CD4-positive, alpha-beta T cell (primary cell): Measurements from ENCODE around the gene FOXD4L1. TPM values are rescaled to one million over a fixed set of nuclear protein-coding genes. Genes with fewer than 3 reads are reported as not detected.
"Not testable (repeated sequence)": the region's sequence is repeated elsewhere in the genome, so short reads cannot be mapped to it uniquely, and the experiment has no call there.

Source experiments
- ATAC-seq: fragments of 200-7000 bp; cut with Tn5 transposase; one replicate; pipeline ENCODE4 v1.10.0; 2022; ENCODE audit warnings: mild to moderate bottlenecking; ENCODE audit not compliant: poor library complexity
- CTCF ChIA-PET: fragments of 350-600 bp; sonication (Branson Sonifier 250); formaldehyde crosslinking; loops from one replicate; lab custom pipeline; 2021; ENCODE audit warnings: antibody characterized with exemption, inconsistent platforms; lab: Charles Lee
- POLR2A ChIA-PET: fragments of 350-600 bp; sonication (Branson Sonifier 250); formaldehyde crosslinking; loops from one replicate; lab custom pipeline; 2021; ENCODE audit warnings: antibody characterized with exemption, inconsistent platforms; lab: Charles Lee
- DNase-seq, 14 experiments: peaks; one replicate each; pipeline ENCODE4 v3.0.0-alpha.2; 2013 to 2020; ENCODE audit warnings: mixed read lengths in 2 of 14
- H3K27ac ChIP-seq, 2 donors: one replicate each; pipeline versions ENCODE4 v1.5.1 to v1.7.0; 2013; ENCODE audit warnings: low read length in 2 of 2, low read depth in 1 of 2, mild to moderate bottlenecking in 1 of 2
- H3K27me3 ChIP-seq, 2 experiments: 1 replicate in 1 of 2; 2 replicates in 1 of 2; pipeline versions ENCODE4 v1.6.1 to v1.7.0; 2013; ENCODE audit warnings: low read length in 2 of 2, control low read depth in 1 of 2, mild to moderate bottlenecking in 1 of 2, moderate library complexity in 1 of 2; ENCODE audit not compliant: insufficient read depth in 2 of 2, control insufficient read depth in 1 of 2
- H3K36me3 ChIP-seq: one replicate; pipeline ENCODE4 v1.6.1; 2013; ENCODE audit warnings: low read length, control low read depth; ENCODE audit not compliant: insufficient read depth
- H3K4me1 ChIP-seq: one replicate; pipeline ENCODE4 v1.6.1; 2013; ENCODE audit warnings: low read length, control low read depth; ENCODE audit not compliant: insufficient read depth
- H3K4me3 ChIP-seq: one replicate; pipeline ENCODE4 v1.5.1; 2013; ENCODE audit warnings: mild to moderate bottlenecking, low read length, moderate library complexity
- H3K9me3 ChIP-seq, 2 experiments: 1 replicate in 1 of 2; 2 replicates in 1 of 2; pipeline versions ENCODE4 v1.6.1 to v1.7.0; 2013; ENCODE audit warnings: low read length in 2 of 2, mild to moderate bottlenecking in 2 of 2, control low read depth in 1 of 2, moderate library complexity in 1 of 2; ENCODE audit not compliant: control insufficient read depth in 1 of 2, insufficient read depth in 1 of 2
- H3K27ac Mint-ChIP-seq: one replicate; pipeline ENCODE4 v1.8.0; 2020; ENCODE audit warnings: mixed read lengths
- H3K27me3 Mint-ChIP-seq: one replicate; pipeline ENCODE4 v1.8.0; 2021; ENCODE audit warnings: mixed read lengths
- H3K36me3 Mint-ChIP-seq: one replicate; pipeline ENCODE4 v1.8.0; 2021; ENCODE audit warnings: low read depth, mixed read lengths
- H3K4me1 Mint-ChIP-seq: one replicate; pipeline ENCODE4 v1.8.0; 2021; ENCODE audit warnings: low read depth, mixed read lengths
- H3K4me3 Mint-ChIP-seq: one replicate; pipeline ENCODE4 v1.8.0; 2020; ENCODE audit warnings: mild to moderate bottlenecking, mixed read lengths
- H3K9me3 Mint-ChIP-seq: one replicate; pipeline ENCODE4 v1.8.0; 2020; ENCODE audit warnings: mixed read lengths
- intact Hi-C, 2 experiments: fragments of 100-400 bp; cut with DNase I in 1 of 2; cut with micrococcal nuclease in 1 of 2; formaldehyde crosslinking; loops; one replicate each; pipeline versions ENCODE4 v1.15.1 to v1.9.0; 2023 to 2025; cut with DNase I, micrococcal nuclease
- total RNA-seq, 174 experiments: library from RNA in 2 of 174; stranded (reverse) in 2 of 174; gene quantifications; one replicate each; pipeline ENCODE4 v1.2.3 and lab custom pipeline; 2021 to 2026

The FOXD4L1 gene
- total RNA-seq, 2 experiments from 2014 or later, result not detected

DNA sequence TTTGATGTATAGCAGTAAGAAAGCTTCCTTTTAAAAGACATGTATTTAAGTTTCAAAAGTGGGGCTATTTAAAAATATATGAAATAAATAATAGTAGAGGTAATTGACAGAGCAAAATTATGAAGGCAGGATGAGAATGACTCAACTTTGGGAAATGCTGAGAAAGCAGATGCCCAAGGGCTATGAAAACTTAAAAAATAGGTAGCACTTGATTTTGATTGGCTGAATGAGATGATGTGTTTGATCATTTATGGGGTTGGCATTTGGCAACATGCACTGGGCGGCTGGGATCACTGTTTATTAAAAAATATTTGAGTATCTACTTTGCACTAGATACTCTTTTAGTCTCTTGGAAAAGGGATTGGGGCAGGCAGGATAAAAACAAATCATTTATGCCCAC, 26.5 kb downstream of the FOXD4L1 start:
- H3K9me3 ChIP-seq, H3K36me3 Mint-ChIP-seq, intact Hi-C loops, H3K27me3 ChIP-seq, H3K36me3 ChIP-seq, H3K27ac ChIP-seq, H3K4me3 ChIP-seq, H3K4me1 Mint-ChIP-seq, H3K4me1 ChIP-seq, CTCF ChIA-PET, H3K4me3 Mint-ChIP-seq, POLR2A ChIA-PET, DNase-seq, H3K27ac Mint-ChIP-seq, ATAC-seq, H3K9me3 Mint-ChIP-seq, H3K27me3 Mint-ChIP-seq: not testable (repeated sequence)

DNA sequence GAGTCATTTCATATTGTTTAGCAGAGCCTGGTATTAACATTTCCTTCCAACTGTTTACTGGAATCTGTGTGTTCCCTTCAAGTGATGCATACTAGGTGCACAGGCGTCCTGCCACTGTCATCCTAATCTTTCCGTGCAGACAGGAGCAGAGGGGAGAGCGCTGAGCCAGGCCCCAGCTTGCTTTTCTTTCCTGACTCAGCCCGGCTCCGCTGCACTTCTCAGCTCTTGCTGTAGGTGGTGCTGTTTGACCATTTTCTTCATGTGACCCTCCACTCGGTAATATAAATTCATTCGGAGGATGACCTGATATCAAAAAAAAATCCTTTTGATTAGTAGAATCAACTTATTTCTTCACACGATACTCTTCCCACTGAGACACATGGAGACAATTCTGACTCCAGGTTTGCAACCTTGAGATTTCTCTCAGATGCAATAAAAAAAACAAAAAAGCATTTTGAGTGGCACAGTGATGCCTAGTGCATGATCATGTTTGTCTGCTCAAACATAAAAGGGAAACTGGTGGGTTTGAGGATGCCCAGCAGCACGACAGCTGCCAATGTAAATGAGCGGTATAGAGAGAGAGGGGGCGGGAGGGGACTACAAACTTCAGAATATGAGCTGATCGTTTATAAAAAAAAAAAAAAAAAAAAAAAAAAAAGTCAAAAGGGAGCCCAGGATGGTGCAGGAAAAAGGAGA, 29.0 kb downstream of the FOXD4L1 start:
- CTCF ChIA-PET, H3K36me3 Mint-ChIP-seq, DNase-seq, H3K4me3 ChIP-seq, H3K4me3 Mint-ChIP-seq, H3K4me1 Mint-ChIP-seq, H3K27ac Mint-ChIP-seq, H3K4me1 ChIP-seq, H3K27me3 ChIP-seq, H3K9me3 ChIP-seq, POLR2A ChIA-PET, H3K27ac ChIP-seq, H3K36me3 ChIP-seq, H3K9me3 Mint-ChIP-seq, H3K27me3 Mint-ChIP-seq, intact Hi-C loops: not testable (repeated sequence)
- peak; percentile 92 for ATAC-seq

DNA sequence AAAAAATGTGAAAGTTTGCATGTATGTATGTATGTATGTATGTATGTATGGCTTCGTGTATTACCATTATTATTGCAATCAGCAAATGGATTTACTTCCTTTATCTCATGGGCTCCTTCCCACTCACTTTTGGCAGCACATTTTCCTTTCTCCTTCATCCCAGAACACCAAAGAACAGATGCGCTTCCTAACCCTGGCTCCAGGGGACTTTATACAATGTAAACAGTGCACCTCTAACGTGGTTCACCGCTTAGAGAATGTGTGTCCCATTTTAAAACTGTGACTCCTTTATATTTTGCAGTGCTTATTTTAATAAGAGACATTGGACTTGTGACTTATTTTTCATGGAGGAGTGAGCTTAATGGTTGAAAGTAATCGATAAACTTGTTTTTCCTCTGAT, 29.7 kb downstream of the FOXD4L1 start:
- H3K4me3 Mint-ChIP-seq, H3K27ac ChIP-seq, H3K9me3 ChIP-seq, H3K27me3 Mint-ChIP-seq, H3K9me3 Mint-ChIP-seq, H3K4me1 Mint-ChIP-seq, CTCF ChIA-PET, H3K4me3 ChIP-seq, H3K27me3 ChIP-seq, H3K36me3 ChIP-seq, intact Hi-C loops, H3K36me3 Mint-ChIP-seq, H3K27ac Mint-ChIP-seq, H3K4me1 ChIP-seq, DNase-seq, ATAC-seq, POLR2A ChIA-PET: not testable (repeated sequence)

DNA sequence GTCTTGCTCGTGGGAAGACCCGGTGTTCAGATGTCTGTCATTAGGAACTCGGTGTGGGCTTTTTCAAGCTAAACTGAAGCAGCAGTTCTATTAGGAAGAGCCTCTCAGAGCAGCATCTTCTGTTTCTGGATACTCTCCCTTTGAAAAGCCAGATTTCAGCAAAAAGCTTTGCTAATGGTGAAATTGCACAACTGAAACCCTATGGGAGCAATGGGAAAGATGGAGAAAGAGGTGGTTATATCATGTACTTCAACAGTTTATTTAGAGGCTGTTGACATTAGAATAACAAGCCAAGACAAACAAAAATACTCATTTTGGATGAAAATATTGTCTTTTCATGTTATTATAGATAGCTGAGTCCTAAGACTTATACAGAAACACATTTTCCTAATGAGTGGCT, 30.4 kb downstream of the FOXD4L1 start:
- H3K27me3 Mint-ChIP-seq, intact Hi-C loops, H3K36me3 ChIP-seq, H3K27ac ChIP-seq, H3K4me3 ChIP-seq, H3K9me3 ChIP-seq, H3K9me3 Mint-ChIP-seq, H3K36me3 Mint-ChIP-seq, H3K4me1 ChIP-seq, H3K4me1 Mint-ChIP-seq, DNase-seq, H3K27ac Mint-ChIP-seq, H3K27me3 ChIP-seq, ATAC-seq, POLR2A ChIA-PET, CTCF ChIA-PET, H3K4me3 Mint-ChIP-seq: not testable (repeated sequence)

DNA sequence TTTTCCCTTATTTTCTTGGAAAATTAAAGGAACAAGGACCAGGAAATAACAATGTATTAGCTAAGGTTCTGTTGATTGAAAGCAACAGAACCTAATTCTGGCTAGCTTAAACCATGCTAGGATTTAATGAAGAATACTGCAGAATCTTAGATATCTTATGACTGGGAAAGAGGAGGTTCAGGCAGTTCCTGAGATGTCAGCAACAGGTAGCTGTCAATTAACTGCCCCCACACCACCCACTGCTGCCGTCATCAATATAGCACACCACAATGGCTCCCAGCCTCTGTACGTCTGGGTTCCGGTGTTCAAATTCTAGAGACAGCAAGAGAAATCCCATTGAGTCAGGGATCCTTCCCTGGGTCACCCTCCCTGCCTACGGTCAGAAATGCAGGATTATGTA, 34.5 kb downstream of the FOXD4L1 start:
- intact Hi-C loops, H3K36me3 Mint-ChIP-seq, H3K4me1 ChIP-seq, H3K27me3 ChIP-seq, H3K27ac ChIP-seq, H3K27ac Mint-ChIP-seq, H3K4me3 ChIP-seq, H3K36me3 ChIP-seq, POLR2A ChIA-PET, H3K4me3 Mint-ChIP-seq, H3K9me3 Mint-ChIP-seq, H3K27me3 Mint-ChIP-seq, H3K9me3 ChIP-seq, CTCF ChIA-PET, H3K4me1 Mint-ChIP-seq, ATAC-seq, DNase-seq: not testable (repeated sequence)

DNA sequence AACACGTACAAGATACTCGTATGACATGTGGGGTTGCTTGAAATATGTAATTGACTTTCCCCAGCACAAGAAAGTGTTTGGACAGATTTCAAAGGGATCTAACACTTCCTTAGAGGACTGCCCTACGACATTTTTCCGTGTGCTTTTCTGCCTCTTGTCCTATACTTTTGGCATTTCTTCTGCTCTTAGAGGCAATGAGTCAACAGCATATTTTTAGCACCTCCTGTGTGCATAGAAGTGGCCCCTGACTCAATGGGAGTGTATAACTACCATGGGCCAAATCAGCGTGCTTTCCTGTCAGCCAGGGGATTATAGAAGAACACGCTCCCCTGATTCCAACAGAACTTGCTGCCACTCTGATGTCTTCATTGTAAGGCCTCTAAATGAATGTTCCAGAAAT, 38.1 kb downstream of the FOXD4L1 start:
- H3K27me3 Mint-ChIP-seq, H3K4me1 ChIP-seq, H3K4me3 ChIP-seq, H3K27ac ChIP-seq, H3K27ac Mint-ChIP-seq, H3K27me3 ChIP-seq, POLR2A ChIA-PET, H3K36me3 Mint-ChIP-seq, intact Hi-C loops, H3K4me1 Mint-ChIP-seq, DNase-seq, CTCF ChIA-PET, H3K4me3 Mint-ChIP-seq, H3K9me3 ChIP-seq, H3K9me3 Mint-ChIP-seq, ATAC-seq, H3K36me3 ChIP-seq: not testable (repeated sequence)

DNA sequence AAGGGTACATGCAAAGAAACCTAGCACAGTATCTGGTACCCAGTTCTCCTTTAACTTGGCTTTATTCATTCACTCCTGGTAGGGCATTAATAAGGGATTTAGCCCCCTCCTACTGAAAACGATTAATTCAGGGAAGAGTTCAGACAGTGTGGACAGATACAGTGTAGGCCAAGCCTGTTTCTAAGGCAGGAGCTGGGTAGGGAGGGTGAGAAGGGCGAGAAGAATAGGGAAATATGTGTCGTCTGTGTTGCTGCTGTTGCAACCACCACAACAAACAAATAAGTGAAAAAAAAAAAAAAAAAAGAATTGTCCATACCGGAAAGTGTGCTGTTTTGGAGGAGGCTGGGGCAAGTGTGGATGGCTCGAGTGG, 42.4 kb downstream of the FOXD4L1 start:
- H3K27ac ChIP-seq, intact Hi-C loops, POLR2A ChIA-PET, H3K9me3 Mint-ChIP-seq, H3K9me3 ChIP-seq, CTCF ChIA-PET, DNase-seq, H3K4me3 ChIP-seq, H3K36me3 Mint-ChIP-seq, H3K4me1 ChIP-seq, H3K27me3 ChIP-seq, H3K36me3 ChIP-seq, H3K27ac Mint-ChIP-seq, ATAC-seq, H3K27me3 Mint-ChIP-seq, H3K4me1 Mint-ChIP-seq: not testable (repeated sequence)
- peak overlapping the region; percentile 58 for H3K4me3 Mint-ChIP-seq
